ENCODE results near the gene RHEBL1.

Gene RHEBL1

DNA sequence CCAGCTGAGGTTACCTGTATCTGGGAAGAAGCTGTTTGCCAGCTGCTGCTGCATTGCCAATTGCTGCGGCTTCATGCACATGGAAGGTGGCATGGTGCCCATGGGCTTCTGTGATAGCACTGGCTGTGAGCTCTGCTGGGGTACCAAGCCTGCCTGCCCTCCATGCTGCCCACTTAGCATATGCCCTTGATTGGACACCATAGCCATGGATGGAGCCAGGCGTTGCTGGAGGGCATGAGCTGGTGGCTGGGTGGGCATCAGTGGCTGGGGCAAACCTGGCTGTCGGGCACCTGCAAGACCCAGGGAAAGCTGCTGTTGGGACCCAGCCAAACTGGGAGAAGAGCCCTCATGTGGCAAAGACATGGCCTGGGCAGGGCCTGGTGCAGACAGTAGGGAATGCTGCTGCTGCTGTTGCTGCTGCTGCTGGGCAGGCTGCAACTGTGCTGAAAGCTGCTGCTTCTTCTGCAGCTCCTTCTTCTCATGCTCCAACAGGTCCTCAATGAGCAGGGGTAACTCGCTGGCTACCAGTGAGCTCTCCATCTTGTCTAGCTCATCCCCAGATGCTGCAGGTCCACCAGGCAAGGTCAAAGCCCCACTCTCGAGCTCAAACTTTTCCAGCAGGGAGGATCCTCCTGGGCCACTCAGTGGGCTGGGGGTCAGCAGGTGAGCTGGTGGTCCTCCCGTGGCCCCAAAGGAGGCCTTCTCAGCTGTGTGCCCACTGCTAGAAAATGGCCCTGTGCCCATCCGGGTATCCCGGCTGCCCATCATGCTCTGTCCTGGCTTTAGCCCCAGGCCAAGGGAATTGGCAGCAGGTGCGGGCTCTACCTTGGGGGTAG, 32.5 kb downstream of the RHEBL1 start:
- no peak for DNase-seq (ENCODE audit: low read depth)
- TF ChIP-seq, protein P1, sequence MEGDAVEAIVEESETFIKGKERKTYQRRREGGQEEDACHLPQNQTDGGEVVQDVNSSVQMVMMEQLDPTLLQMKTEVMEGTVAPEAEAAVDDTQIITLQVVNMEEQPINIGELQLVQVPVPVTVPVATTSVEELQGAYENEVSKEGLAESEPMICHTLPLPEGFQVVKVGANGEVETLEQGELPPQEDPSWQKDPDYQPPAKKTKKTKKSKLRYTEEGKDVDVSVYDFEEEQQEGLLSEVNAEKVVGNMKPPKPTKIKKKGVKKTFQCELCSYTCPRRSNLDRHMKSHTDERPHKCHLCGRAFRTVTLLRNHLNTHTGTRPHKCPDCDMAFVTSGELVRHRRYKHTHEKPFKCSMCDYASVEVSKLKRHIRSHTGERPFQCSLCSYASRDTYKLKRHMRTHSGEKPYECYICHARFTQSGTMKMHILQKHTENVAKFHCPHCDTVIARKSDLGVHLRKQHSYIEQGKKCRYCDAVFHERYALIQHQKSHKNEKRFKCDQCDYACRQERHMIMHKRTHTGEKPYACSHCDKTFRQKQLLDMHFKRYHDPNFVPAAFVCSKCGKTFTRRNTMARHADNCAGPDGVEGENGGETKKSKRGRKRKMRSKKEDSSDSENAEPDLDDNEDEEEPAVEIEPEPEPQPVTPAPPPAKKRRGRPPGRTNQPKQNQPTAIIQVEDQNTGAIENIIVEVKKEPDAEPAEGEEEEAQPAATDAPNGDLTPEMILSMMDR (conservative IDR thresholded peaks at IDR 0.05; ENCODE audit: control insufficient read depth, insufficient read depth, low read depth, low read length): no peak
- H3K4me3 ChIP-seq (ENCODE audit: control insufficient read depth, low read depth, low read length): no peak overlapping the region

DNA sequence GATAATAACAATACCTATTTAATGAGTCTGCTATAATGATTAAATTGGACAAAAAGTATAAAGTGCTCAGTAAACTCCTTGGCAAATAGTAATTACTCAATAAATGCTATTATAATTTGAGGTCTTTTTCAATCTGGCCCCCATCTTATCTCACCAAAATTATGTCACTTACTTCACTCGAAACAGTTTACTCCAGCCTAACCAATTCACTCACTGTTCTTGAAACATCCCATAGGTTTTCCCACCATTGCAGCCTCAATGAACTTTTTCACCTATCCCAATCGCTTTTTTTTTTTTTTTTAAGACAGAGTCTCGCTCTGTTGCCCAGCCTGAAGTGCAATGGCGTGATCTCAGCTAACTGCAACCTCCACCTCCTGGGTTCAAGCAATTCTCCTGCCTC, 33.8 kb downstream of the RHEBL1 start:
- no peak overlapping the region for H3K4me3 ChIP-seq (ENCODE audit: control insufficient read depth, low read depth, low read length)
- DNase-seq (ENCODE audit: low read depth): no peak
- TF ChIP-seq, protein P1 (conservative IDR thresholded peaks at IDR 0.05; ENCODE audit: control insufficient read depth, insufficient read depth, low read depth, low read length): no peak

- TF ChIP-seq, protein P1 (conservative IDR thresholded peaks at IDR 0.05; ENCODE audit: control insufficient read depth, insufficient read depth, low read depth, low read length): no peak
- no peak overlapping the region for H3K4me3 ChIP-seq (ENCODE audit: control insufficient read depth, low read depth, low read length)
- DNase-seq (ENCODE audit: low read depth): no peak
Measured at GRCh38 chr12:49034286-49034622, 35.5 kb downstream of the RHEBL1 start.

GRCh38 chr12:49033611-49034285, 36.0 kb downstream of the RHEBL1 start:
- no peak for DNase-seq (ENCODE audit: low read depth)
- H3K4me3 ChIP-seq (ENCODE audit: control insufficient read depth, low read depth, low read length): no peak overlapping the region
- TF ChIP-seq, protein P1 (conservative IDR thresholded peaks at IDR 0.05; ENCODE audit: control insufficient read depth, insufficient read depth, low read depth, low read length): no peak

DNA sequence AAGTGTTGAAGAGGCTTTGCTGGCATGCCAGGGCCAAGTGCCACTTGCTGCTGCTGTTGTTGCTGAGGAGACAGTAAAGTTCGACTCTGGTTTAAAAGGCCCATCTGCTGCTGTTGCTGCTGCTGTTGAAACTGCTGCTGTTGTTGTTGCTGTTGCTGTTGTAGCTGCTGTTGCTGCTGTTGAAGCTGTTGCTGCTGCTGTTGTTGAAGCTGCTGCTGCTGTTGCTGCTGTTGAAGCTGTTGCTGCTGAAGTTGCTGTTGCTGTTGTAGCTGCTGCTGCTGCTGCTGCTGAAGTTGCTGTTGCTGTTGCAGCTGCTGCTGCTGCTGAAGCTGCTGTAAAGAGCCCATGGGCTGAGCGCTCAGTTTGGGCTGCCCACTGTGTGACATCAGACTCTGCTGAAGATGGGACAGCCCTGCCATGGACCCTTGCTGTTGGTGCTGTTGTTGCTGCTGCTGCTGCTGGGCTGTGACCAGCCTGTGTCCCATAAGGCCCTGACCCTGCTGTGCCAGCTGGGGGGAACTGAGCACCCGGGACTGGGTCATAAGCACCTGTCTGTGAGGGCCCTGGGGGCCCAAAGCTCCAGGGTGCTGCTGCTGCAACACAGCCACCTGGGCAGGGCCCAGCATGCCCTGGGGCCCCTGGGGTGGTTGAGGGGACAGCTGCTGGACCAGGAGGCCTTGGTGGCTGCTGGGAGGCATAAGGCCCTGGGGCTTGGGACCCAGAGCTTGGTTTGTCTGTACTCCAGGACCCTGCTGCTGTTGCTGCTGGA, 36.9 kb downstream of the RHEBL1 start:
- DNase-seq (ENCODE audit: low read depth): no peak
- TF ChIP-seq, protein P1 (conservative IDR thresholded peaks at IDR 0.05; ENCODE audit: control insufficient read depth, insufficient read depth, low read depth, low read length): no peak
- H3K4me3 ChIP-seq (ENCODE audit: control insufficient read depth, low read depth, low read length): no peak overlapping the region

GRCh38 chr12:49032276-49032675, 37.5 kb downstream of the RHEBL1 start:
- no peak overlapping the region for H3K4me3 ChIP-seq (ENCODE audit: control insufficient read depth, low read depth, low read length)
- TF ChIP-seq, protein P1 (conservative IDR thresholded peaks at IDR 0.05; ENCODE audit: control insufficient read depth, insufficient read depth, low read depth, low read length): no peak
- no peak for DNase-seq (ENCODE audit: low read depth)
